ENCODE data around the gene RIBC1.

DNA sequence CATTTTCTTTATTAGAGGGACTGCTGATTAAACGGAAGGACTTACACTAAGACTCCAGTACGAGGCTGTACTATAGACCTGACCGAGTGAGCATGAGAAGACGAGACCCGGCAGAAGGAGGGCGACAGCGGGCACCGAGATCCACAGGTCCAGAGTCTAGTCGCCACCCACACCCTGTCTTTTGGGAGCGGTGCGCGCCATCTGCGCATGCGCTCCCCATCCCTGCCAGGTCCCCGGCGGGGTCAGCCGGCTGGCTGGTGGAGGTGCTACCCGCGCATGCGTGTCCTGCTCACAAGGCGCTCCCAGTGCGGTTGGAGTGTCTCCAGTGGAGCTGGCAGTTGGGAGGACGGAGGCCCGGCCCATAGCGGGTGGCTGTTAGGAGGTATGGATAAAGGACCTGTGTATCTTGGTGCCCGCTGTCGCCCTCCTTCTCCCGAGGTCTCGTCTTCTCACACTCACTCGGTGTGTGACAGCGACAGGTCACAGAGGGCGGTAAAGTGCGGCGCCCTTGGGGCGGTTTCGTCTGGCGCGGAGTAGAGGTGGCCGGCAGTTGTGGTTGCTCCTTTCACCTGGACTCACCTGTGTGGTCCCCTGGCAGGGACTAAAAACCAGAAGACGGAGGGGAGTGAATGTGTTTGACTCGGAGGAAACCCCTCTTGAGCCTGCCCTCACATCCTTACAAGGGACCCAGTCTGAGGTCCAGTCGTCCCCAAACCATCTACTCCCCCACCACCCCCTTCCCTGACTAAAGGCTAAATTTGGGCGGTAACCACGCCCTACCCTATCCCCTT lies 19.1 kb downstream of the RIBC1 start:
- TF ChIP-seq CTCF (IDR thresholded peaks at IDR 0.05) (no peak), POLR2A (IDR thresholded peaks at IDR 0.05) (no peak)

Data from stomach (tissue), 4 donors.